GM21786 (cell line): ENCODE data around the gene FAM83B.
"Not testable (repeated sequence)": the region's sequence is repeated elsewhere in the genome, so short reads cannot be mapped to it uniquely, and the experiment has no call there.

Experiments
- ATAC-seq: cut with Tn5 transposase; IDR thresholded peaks from one replicate; pipeline ENCODE4 v1.9.1; 2021; ENCODE audit not compliant: unreplicated experiment

The FAM83B gene

GRCh38 chr6:54846243-54846856 is at the start of gene FAM83B:
Gene FAM83B, plus strand, starts transcription at chr6:54846771. Its CDS starts 23,476 bp downstream, at chr6:54870247.
- ATAC-seq, result no peak

GRCh38 chr6:54796918-54797317 is 49.7 kb upstream of the FAM83B start:
- not testable (repeated sequence) for ATAC-seq

GRCh38 chr6:54800050-54800600 is 46.4 kb upstream of the FAM83B start:
- no peak for ATAC-seq

- no peak for ATAC-seq
Observed at GRCh38 chr6:54801244-54801643, 45.3 kb upstream of the FAM83B start.

- ATAC-seq, result no peak
Observed at GRCh38 chr6:54801669-54802068, 44.9 kb upstream of the FAM83B start.

GRCh38 chr6:54802775-54803634 is 43.6 kb upstream of the FAM83B start:
- no peak for ATAC-seq

- ATAC-seq, result no peak
Observed at GRCh38 chr6:54805077-54805476, 41.5 kb upstream of the FAM83B start.

- ATAC-seq, result no peak
Observed at GRCh38 chr6:54810147-54810546, 36.4 kb upstream of the FAM83B start.

GRCh38 chr6:54813892-54814291 is 32.7 kb upstream of the FAM83B start:
- ATAC-seq, result no peak

GRCh38 chr6:54817236-54817635 is 29.3 kb upstream of the FAM83B start:
- no peak for ATAC-seq

GRCh38 chr6:54817834-54818233 is 28.7 kb upstream of the FAM83B start:
- ATAC-seq, result no peak

GRCh38 chr6:54824225-54824624 is 22.3 kb upstream of the FAM83B start:
- ATAC-seq, result not testable (repeated sequence)

- ATAC-seq, result no peak
Observed at GRCh38 chr6:54827010-54827409, 19.6 kb upstream of the FAM83B start.

- no peak for ATAC-seq
Observed at GRCh38 chr6:54830216-54830615, 16.4 kb upstream of the FAM83B start.

- no peak for ATAC-seq
Observed at GRCh38 chr6:54835176-54835575, 11.4 kb upstream of the FAM83B start.

GRCh38 chr6:54846857-54847674 is 495 bp downstream of the FAM83B start:
- ATAC-seq, result no peak

- no peak for ATAC-seq
Observed at GRCh38 chr6:54847799-54848597, 1.4 kb downstream of the FAM83B start.

GRCh38 chr6:54850114-54850513 is 3.5 kb downstream of the FAM83B start:
- no peak for ATAC-seq

GRCh38 chr6:54856129-54856528 is 9.6 kb downstream of the FAM83B start:
- no peak for ATAC-seq

GRCh38 chr6:54860132-54860531 is 13.6 kb downstream of the FAM83B start:
- no peak for ATAC-seq
